GM19238 (cell line): ENCODE data around the gene GREB1L.
"Not testable (repeated sequence)": the region's sequence is repeated elsewhere in the genome, so short reads cannot be mapped to it uniquely, and the experiment has no call there.

Experiments
- DNase-seq: peaks from one replicate; pipeline ENCODE4 v3.0.0; 2011; ENCODE audit warnings: low spot score; ENCODE audit not compliant: insufficient read length

Gene GREB1L

DNA sequence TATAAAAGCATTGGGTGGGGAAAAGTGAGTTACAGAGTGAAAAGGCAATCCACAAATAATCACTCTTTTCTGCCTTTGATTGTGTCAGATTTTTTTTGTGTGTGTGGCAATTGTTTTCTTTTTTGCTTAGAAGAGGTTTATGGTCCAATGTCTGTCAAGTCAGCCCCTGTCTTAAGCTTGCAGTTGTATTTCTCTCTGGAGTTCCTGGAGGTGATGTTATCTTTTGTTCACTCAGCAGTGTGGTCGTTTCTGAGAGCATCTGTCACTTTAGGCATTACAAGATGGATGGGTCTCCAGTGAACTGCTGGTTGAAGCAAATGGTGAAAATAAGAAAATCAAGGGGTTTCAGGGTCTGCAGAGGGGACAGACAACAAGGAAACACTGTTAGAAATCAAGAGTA is 121.3 kb downstream of the GREB1L start:
- no peak for DNase-seq

DNA sequence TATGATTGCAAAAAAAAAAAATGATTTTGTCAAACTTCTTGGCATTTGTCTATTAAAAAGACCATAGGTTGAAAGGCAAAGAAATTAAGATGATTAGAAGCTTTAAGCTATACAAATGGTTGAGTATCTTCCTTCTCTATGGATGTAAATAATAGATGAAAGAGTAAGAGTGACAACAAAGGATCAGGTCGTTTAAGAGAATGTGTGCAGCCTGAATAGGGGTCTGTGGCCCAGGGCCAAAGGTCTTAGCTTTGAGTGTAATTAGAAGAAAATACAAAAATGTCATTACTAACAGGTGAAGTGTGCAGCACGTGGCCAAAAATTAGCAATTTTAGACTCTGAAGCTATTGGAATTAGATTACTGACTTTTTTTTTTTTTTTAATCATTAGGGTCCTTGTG is 122.4 kb downstream of the GREB1L start:
- no peak for DNase-seq

DNA sequence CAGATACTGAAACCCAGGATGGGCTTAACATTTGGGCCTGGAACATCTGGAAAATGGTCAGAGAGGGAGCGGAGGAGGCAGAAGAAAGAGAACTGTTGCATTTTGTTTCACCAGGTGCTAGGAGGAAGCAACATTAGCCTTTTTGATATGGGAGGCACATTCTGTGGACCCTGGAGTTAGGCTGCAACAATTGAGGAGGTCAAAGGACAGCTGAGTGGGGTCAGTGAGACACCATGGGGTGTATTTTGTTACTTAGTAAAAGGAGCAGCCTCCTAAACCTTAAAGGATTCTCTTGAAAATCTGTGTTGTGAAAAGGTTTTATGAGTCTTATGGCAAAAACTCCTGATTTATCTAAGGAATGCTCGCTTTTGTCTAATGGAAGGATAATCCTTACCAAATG is 124.9 kb downstream of the GREB1L start:
- DNase-seq = no peak

DNA sequence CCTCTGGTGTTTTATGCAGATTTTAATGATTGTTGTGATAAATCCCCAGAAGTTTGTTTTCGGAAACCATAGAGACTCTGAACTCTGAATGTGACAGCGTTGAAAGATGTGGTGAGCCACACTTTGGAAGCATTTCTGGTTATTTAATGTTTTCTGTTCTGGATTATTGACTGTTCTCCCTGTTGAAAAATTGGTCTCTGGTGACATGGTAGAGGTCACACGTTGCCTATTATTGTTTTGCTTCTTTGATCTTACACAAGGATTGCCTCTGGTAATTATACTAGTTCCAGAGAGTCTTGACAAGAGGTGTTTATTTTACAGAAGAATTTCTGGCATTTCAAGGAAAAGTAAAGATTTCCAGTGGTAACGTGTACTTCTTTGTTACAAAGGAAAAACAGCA is 127.1 kb downstream of the GREB1L start:
- DNase-seq = no peak

DNA sequence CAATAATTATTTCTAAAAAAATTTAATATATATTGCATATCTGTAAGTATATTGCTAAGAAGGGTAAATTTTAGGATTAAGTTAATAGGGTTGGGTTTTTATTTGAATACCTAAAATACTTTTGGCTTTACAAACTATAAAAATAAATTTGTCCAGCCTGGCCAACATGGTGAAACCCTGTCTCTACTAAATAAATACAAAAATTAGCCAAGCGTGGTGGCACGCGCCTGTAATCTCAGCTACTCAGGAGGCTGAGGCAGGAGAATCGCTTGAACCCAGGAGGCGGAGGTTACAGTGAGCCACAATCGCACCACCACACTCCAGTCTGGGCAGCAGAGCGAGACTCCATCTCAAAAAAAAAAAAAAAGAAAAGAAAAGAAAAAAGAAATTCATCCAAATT is 127.6 kb downstream of the GREB1L start:
- DNase-seq = not testable (repeated sequence)

DNA sequence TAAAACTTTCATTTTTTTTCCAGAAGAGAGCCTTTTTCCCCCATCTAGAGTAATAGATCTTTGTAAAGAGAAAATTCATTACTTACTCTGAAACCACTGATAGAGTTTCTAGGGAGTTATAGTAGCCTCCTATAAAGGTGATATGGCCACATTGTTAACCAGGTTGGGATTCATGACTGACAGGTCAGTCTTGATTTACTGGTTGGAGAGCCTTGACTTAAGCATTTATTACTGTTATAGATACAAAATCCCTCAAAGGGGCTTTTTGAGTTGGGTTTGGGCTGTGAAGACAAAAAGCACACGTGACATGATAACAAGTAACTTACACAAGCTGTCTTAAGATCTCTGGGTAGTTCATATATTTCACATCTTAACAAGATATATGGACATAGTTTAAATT is 141.0 kb downstream of the GREB1L start:
- DNase-seq = no peak

DNA sequence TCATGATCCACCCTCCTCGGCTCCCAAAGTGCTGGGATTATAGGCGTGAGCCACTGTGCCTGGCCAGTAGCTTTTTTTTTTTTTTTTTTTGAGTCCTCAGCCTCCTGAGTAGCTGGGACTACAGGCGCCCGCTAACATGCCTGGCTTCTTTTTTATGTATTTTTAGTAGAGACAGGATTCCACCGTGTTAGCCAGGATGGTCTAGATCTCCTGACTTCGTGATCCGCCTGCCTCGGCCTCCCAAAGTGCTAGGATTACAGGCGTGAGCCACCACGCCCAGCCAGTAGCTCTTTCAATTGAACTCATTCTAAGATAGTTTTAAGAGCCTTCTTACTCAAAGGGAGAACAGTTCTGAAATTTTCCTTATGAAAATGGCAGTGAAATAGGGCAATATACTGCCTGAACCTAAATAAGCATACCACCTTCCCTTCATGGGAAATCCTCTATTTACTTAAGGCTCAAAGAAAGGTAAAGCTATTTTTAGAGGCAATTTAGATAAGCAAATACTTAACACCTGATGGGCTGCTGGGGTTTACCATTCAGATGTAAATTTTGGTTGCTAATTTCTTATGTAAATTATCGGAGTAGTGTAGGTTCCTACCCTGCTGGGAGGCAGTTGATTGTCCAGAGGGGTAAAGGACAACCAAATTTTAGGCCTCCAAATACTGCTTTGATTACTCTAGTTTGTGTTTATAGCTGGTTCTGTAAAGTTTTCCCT is 144.7 kb downstream of the GREB1L start:
- DNase-seq = no peak

DNA sequence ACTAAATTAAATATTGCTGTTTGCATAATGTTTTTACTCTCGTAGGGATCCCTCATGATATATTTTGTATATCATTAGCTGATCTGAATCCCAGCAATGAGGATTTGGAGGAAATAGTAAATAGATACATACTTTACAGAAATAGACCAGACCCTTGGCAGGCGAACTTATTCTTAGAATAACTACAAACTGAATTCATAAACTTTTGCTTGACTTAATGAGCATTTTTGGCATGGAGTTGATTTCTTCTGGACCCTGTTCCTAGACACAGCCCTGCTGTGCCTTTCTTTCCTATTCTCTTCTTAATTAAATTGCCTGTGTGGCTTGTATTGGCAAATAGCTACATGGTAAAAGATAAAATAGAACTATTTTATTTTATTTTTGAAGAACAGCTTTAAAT is 145.9 kb downstream of the GREB1L start:
- DNase-seq = no peak

DNA sequence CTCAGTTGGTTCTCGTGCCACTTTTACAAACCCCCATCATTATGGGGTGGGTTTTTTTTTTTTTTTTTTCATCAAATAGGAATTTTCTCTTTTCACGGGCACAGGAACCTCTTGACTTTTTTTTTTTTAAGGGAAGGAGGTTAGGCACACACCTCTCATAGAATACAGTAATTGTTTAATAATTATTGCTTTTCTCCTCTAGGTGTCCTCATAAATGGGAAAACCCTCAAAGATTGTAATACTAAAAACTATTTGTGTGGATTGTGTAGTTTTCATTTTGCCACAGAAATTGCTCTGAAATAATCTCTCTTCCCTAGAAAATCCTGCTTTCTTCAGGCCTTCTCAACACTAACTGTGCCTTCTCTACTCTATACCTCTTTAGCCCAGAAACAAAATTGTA is 147.3 kb downstream of the GREB1L start:
- no peak for DNase-seq

DNA sequence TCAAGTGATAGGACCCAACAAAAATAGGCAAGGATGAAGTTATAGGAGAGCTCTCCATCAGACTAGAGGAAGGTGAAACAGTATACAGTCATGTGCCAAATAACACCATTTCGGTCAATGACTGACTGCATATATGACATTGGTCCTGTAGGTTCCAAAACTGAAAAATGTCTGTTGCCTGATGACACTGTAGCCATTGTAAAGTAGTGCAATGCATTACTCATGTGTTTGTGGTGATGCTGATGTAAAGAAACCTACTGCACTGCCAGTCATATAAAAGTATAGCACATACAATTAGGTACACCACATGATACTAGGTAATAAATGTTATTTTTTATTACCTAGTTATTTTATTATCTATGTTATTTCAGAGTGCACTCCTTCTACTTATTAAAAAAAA is 147.9 kb downstream of the GREB1L start:
- no peak for DNase-seq

DNA sequence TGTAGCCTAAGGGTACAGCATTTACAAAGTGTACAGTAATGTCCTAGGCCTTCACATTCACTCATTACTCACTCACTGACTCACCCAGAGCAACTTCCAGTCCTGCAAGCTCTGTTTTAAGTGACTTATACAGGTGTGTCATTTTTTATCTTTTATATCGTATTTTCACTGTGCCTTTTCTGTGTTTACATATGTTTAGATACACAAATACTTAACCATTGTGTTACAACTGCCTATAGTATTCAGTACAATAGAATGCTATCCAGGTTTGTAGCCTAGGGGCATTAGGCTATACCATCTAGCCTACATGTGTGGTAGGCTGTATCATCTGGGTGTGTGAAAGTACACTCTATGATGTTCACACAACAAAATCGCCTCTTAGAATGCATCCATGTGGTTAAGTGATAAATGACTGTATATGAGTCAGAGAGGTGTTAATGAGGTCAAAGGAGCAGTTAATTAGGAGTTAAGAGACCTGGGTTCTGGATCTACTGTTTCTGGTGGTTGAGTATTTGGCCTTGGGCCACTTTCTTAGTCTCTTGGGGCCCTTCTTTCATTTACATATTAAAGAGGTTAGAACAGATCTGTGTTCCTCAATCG is 149.1 kb downstream of the GREB1L start:
- no peak for DNase-seq

DNA sequence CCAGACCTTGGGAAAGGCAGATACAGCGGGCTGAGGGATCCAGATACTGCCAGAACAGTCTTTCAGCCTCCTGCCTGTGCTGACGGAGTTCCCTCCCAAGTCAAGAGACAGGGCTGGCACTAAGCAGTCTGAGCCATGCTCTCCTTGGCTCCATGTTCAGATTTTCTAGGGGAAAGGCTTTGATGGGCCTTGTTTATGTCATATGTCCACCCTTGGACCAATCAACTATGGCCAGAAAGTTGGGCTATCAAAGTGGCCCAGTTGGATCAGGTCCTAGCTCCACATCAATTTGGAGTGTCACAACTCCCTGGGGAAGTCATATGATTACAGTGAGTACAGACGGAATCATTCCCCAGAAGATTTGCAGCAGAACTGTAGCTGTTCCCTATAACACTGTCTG is 152.0 kb downstream of the GREB1L start:
- DNase-seq = no peak

DNA sequence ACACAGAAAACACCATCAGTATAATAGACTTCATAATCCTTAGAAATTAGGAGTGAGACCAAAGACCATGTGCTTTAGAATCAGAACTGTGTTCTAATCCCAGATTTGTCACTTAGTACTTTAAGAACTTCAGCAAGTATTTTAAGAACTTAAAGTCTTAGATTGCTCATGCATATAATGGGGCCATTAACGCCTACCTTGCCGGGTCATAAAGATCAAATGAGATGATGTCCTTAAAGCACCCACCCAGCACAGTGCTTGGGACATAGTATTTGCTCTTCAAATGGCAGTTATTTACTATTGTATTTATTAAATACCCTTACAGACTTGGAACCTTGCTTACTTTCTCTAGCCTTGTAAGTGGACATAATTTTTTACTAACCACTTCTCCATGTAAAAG is 156.1 kb downstream of the GREB1L start:
- no peak for DNase-seq

DNA sequence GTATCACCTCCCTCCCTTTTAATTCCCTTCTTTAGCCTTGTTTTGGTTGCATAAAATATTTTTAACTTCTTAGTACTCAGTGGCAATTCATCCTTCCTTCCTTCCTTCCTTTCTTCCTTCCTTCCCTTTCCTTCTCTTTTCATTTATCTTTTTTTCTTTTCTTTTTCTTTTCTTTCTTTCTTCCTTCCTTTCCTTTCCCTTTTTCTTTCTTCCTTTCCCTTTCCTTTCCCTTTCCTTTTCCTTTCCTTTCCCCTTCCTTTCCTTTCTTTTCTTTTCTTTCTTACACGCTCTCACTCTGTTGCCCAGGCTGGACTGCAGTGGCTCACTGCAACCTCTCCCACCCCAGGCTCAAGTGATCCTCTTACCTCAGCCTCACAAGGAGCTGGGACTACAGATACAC is 160.2 kb downstream of the GREB1L start:
- no peak for DNase-seq

DNA sequence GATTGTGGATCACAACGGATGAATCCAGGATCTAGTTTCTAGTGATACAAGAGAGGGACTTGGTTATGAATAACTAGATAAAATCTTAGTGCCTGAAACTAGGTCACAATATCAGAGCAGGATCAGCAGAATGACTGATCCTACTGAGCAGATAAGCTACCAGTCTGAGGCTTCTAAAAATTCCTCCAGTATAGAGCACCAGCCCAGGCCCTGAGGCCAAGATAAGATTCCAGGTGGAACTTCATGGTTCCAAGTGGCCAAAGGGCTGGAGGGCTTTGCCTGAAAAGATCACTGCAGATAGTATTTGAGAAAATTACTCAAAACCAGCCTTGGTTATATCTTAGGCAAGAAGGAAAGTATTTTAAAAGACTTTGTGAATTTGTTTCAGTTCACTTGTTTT is 162.4 kb downstream of the GREB1L start:
- DNase-seq = no peak

DNA sequence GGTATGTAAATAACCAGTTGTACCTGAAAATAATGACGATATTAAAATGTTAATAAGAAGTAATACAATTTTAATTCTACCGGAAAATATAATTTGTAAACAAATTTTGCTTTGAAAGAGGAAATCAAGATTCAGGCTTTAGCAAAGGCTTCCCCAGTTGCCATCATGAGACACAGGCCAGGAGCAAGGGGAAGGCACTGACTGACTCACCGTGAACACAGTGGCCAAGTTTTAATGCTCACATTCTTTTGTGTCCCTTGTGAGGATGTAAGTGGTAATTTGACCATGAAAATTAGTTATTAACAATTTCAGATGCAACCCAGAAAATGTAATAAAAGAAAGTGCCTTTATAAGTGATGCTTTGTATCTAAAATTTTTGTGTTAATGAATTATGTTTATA is 164.1 kb downstream of the GREB1L start:
- no peak for DNase-seq

DNA sequence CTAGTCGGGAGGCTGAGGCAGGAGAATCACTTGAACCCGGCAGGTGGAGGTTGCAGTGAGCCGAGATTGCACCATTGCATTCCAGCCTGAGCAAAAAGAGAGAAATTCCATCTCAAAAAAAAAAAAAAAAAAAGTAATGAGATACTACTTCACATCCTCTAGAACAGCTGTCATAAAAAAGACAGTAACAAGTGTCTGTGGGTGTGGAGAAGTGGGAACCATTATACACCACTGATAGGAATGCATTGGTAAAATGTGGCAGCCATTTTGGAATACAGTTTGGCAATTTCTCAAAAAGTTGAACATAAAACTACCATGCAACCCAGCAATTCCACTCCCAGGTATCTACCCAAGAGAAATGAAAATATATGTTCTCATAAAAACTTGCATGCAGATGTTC is 166.6 kb downstream of the GREB1L start:
- no peak for DNase-seq

DNA sequence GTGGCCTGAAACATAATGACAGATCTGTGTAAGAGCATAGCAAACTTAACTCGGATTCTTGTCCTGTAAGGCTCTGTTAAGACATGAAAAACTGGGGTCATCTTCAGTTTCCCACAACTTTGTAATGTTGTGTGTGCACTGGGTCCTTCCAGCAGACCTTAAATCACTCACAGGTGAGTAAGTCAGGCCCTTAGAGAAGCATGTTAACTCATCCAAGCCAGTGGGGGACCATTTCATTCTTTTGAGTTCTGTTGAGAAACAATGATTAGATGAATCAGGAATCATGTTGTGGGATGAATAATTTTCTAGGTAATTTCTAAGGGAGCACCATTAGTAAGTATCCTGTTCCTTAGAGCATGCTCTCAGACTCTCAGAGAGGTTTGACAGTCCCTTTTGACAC is 191.4 kb downstream of the GREB1L start:
- no peak for DNase-seq

DNA sequence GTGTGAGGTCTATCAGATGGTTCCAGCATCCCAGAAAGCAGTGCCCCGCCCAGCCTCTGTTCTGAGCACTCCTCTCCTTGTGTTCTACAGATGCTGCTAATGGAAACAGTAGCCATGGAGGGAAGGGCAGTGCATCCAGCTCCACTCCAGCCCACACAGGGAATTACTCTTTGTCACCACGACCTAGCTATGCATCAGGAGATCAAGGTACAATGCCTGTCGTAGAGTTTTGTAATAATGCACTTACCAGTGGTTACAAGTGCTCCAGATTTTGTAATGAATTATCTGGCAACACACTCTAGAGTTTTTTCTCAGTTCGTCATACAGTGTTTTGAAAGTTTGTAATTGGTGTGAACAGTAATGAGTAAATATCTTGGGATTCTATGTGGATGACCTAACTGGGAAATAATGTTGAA is 197.4 kb downstream of the GREB1L start:
- DNase-seq = no peak

DNA sequence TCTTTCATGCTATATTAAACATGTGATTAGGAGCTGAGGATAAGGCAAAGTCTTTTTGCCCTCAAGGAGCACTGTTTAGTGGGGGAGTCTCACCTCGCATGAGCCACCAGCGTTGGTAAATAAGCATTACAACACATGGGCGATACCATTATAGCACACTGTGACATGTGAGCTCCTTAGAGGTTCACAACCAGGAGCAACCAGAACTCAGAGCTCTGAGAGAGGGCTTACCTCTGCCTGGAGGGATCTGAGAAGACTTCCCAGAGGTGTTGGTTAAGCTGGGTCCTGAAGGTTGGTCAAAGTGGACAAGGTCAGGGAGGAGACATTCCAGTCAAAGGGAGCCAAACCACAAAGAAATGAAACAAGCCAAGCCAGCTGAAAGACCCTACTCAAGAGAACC is 199.6 kb downstream of the GREB1L start:
- no peak for DNase-seq

DNA sequence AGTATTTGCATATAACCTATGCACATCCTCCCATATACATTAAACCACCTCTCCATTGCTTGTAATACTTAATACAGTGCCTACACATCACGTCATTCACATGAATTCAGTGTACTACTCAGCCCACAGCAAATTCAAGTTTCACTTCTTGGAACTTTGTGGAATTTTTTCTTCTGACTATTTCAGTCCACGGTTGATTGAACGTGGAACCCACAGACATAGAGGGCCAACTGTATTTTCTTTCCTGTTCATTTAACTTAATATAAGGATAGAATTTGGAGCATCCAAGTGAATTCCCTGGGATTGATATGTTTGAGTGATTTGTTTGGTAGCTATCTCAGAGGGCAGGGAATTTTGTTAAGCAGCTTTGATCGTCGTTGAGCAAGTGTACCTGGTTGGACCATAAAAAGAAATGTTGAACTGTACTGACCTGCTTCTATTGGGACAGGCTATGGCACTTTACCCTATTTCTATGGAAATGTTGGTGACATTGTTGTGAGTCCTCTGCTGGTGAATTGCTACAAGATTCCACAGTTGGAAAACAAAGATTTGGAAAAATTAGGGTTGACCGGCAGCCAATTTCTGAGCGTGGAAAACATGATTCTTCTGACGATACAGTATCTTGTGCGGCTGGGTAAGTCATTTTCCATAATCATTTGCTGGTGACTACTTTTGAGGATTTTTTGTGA is 201.9 kb downstream of the GREB1L start:
- no peak for DNase-seq

DNA sequence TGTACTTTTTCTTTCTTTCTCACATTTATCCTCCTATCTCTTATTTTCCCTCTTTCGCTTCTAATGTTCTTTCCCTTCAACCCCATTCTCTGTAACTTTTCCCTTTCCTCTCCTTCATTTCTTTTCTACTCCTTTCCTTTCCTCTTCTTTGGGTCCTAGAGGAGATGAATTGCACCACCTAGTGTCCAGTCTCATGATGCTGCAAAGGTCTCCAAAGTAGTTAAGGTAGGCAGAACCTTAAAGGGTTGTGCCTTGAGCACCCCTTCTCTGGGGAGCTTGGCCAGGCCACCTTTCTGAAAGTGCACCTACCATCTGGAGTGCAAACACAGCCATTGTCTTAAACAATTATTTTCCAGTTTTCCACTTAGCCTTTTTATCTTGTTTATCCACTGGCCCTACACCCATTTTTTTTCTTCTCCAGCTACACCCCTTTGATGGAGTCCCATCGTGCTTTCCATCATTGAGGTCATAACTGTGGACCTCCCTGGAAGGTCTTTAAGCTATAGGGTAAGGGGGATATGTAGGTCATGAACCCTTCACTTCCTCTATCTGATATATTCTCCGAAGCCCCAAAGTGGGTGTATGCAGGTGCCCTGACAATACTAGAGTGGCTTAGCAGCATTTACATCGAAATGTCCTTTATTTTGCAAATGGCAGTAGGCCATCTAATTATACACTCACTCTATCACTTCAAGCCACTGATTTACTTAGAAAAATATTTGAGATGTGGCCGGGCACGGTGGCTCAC is 202.6 kb downstream of the GREB1L start:
- no peak for DNase-seq
